ENCODE measurements around the gene BRI3BP. TPM values are rescaled to one million over a fixed set of nuclear protein-coding genes. Genes with fewer than 3 reads are reported as not detected.
A peak's percentile ranks its signal among the peaks of the same experiment; 100 is the strongest.

The BRI3BP gene, protein sequence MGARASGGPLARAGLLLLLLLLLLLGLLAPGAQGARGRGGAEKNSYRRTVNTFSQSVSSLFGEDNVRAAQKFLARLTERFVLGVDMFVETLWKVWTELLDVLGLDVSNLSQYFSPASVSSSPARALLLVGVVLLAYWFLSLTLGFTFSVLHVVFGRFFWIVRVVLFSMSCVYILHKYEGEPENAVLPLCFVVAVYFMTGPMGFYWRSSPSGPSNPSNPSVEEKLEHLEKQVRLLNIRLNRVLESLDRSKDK
- 18.1 and 19.0 TPM in 2 replicates for total RNA-seq (ENCODE audit: low replicate concordance)
- long read RNA-seq, full-length matches to known transcripts = 9 of 30 reads
- long read RNA-seq, partial matches to known transcripts = 17 of 30 reads
- long read RNA-seq, other reads (novel, unspliced or antisense) = 4 of 30 reads

DNA sequence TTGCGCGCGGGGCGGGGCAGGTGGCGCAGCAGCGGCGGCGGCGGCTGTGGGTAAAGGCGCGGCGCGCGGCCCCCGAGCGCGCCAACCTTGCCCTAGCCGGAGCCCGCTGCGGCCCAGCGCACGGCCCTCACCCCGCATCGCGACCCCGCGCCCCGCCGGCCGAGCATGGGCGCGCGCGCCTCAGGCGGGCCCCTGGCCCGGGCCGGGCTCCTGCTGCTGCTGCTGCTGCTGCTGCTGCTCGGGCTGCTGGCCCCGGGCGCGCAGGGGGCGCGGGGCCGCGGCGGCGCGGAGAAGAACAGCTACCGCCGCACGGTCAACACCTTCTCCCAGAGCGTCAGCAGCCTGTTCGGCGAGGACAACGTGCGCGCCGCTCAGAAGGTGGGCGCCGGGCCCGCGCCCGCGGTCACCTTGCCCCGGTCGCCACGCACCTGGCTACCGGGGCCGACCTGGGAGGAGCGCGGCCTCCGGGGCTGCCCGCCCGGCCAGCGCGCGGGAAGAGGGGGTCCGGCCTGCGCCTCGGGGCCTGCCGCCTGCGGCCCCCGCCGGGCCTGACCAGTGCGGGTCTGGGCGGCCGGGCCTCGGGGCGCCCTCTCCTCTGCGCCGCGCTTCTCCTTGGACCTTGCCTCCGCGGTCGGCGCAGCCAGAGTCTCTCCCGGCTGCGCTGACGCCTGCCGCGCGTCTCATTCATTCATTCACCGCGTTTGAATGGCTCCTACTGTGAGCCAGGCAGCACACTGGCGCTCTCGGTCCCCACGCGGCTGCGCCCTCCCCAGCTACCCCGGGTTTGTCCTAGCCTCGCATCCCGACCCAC is at the start of gene BRI3BP:
TSS of gene BRI3BP (plus strand) at position 20 of the 811 bp plus-strand sequence. CDS start at position 166, 146 bp downstream.
- DNase-seq (ENCODE audit: extremely low spot score, unreplicated experiment) = peak; percentile 76
- peak within 1 kb of the TSS; percentile 90 for H3K27ac Mint-ChIP-seq
- peak within 1 kb of the TSS; percentile 95 for H3K4me3 Mint-ChIP-seq
- peaks cover 20% of the 10 kb centered on the region for H3K4me1 Mint-ChIP-seq (ENCODE audit: unreplicated experiment)
- no peaks in the 10 kb centered on the region for H3K27me3 Mint-ChIP-seq
- TF ChIP-seq, protein P1, sequence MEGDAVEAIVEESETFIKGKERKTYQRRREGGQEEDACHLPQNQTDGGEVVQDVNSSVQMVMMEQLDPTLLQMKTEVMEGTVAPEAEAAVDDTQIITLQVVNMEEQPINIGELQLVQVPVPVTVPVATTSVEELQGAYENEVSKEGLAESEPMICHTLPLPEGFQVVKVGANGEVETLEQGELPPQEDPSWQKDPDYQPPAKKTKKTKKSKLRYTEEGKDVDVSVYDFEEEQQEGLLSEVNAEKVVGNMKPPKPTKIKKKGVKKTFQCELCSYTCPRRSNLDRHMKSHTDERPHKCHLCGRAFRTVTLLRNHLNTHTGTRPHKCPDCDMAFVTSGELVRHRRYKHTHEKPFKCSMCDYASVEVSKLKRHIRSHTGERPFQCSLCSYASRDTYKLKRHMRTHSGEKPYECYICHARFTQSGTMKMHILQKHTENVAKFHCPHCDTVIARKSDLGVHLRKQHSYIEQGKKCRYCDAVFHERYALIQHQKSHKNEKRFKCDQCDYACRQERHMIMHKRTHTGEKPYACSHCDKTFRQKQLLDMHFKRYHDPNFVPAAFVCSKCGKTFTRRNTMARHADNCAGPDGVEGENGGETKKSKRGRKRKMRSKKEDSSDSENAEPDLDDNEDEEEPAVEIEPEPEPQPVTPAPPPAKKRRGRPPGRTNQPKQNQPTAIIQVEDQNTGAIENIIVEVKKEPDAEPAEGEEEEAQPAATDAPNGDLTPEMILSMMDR (conservative IDR thresholded peaks at IDR 0.05) = no peak
- H3K9me3 Mint-ChIP-seq = peaks cover 5% of the 10 kb centered on the region
- H3K36me3 Mint-ChIP-seq = peaks cover 4% of the 10 kb centered on the region

DNA sequence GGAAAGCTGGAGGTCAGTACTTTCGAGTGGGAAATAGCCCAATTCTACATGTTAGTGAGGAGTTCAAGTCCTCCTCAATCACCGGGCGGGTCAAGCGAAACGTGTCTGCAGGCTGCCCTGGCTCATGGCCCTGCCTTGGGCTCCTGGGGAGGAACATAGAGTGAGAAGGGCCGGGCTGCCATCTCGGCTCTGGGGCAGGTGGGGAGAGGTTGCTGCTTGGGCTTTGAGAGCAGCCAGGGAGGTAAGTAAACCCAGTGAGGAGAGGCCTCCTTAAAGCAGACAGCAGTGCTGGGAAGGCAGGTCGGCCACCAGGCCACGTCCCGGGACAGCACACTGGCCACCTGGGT is 47.0 kb upstream of the BRI3BP start:
- no peak overlapping the region for H3K27ac Mint-ChIP-seq
- no peaks in the 10 kb centered on the region for H3K4me1 Mint-ChIP-seq (ENCODE audit: unreplicated experiment)
- no peak overlapping the region for H3K4me3 Mint-ChIP-seq
- DNase-seq (ENCODE audit: extremely low spot score, unreplicated experiment) = no peak
- TF ChIP-seq, protein P1 (conservative IDR thresholded peaks at IDR 0.05) = no peak
- H3K36me3 Mint-ChIP-seq = peaks cover 7% of the 10 kb centered on the region
- H3K9me3 Mint-ChIP-seq = no peaks in the 10 kb centered on the region
- no peaks in the 10 kb centered on the region for H3K27me3 Mint-ChIP-seq

DNA sequence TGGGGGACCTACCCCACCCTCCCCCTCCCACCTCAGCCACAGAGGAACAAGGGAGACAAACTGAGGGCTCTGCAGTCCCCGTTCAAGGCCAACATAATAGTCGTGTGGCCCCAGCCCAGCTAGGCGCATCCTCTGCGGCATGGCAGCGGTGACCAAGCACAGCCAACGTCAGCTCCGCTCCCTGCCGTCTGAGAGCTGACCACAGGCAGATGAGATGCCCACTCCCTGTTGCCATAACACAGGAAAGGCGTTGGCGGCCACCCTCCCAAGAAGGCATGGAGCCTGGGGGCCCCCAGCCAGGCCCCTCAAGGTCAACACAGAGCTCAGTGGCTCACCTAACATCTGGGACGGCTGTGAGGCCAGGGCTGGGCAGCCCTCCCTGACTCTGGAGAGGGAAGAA is 46.4 kb upstream of the BRI3BP start:
- Mint-ChIP-seq H3K4me1 (ENCODE audit: unreplicated experiment) (no peaks in the 10 kb centered on the region), H3K4me3 (no peak overlapping the region), H3K27me3 (no peaks in the 10 kb centered on the region), H3K36me3 (peaks cover 7% of the 10 kb centered on the region), H3K9me3 (no peaks in the 10 kb centered on the region), H3K27ac (no peak overlapping the region)
- TF ChIP-seq, protein P1 (conservative IDR thresholded peaks at IDR 0.05) = no peak
- DNase-seq (ENCODE audit: extremely low spot score, unreplicated experiment) = no peak

DNA sequence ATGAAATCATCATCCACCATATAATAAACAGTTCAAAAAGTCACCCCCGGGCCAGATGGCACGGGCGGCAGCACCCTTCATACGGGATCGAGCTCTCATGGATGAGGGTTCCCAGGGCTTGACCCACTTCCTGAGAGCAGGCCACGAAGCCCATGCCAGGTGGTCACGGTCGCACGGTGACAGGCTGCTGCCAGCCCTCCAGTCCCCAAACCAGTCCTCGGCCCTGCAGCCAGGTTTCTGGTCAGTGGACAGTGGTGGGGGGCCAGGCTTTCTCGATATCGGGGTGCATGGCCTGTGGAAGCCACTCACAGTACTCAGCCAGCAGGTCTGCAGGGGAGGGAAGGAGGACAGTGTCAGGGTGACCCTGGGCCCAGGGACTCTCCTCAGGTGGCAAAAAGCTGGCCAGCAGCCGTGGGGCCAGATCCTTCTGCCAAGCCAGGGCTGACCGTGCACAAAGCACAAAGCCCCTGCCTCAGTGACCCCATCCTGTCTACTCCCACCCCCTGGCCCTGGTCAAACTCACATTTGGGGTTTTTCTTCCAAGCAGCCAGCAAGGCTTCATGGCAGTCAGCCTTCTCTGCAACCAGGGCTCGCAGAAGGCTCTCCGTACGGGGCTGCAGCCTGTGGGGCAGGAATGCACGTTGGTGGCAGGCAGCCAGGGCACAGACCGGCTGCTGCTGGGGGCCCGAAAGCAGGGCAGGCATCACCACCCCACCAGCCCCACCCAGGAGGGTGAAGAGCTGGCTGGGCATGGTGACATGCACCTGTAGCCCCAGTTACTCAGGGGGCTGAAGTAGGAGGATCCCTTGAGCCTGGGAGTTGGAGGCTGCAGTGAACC is 45.7 kb upstream of the BRI3BP start:
- Mint-ChIP-seq H3K4me1 (ENCODE audit: unreplicated experiment) (no peaks in the 10 kb centered on the region), H3K36me3 (peaks cover 7% of the 10 kb centered on the region), H3K27ac (no peak overlapping the region), H3K27me3 (no peaks in the 10 kb centered on the region), H3K9me3 (no peaks in the 10 kb centered on the region), H3K4me3 (no peak overlapping the region)
- no peak for DNase-seq (ENCODE audit: extremely low spot score, unreplicated experiment)
- TF ChIP-seq, protein P1 (conservative IDR thresholded peaks at IDR 0.05) = no peak

DNA sequence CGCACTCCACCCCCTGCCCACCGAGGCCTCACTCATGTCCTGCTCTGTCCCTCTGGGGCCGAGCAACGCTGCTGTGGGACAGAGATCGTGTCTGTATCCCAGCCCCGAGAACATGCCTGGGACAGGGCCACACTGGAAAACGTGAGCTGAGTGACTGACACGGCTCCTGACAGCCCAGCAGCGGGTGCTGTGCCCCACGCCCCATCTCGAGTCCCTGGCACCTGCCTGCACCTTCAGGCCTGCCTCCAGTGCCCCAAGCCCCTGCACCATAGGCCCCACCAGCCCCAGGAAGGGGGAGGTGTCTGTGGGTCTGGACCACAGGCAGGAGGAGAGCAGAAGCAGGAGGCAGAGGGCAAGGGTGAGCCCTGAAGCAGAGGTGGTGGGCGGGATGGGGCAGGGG is 44.4 kb upstream of the BRI3BP start:
- peaks cover 7% of the 10 kb centered on the region for H3K36me3 Mint-ChIP-seq
- H3K9me3 Mint-ChIP-seq = no peaks in the 10 kb centered on the region
- no peaks in the 10 kb centered on the region for H3K27me3 Mint-ChIP-seq
- H3K27ac Mint-ChIP-seq = no peak overlapping the region
- TF ChIP-seq, protein P1 (conservative IDR thresholded peaks at IDR 0.05) = no peak
- no peak overlapping the region for H3K4me3 Mint-ChIP-seq
- DNase-seq (ENCODE audit: extremely low spot score, unreplicated experiment) = no peak
- H3K4me1 Mint-ChIP-seq (ENCODE audit: unreplicated experiment) = no peaks in the 10 kb centered on the region
